H1 (cell line): ENCODE data around the gene NAXE. TPM values are rescaled to one million over a fixed set of nuclear protein-coding genes. Genes with fewer than 3 reads are reported as not detected.

Experiments used
- CTCF ChIA-PET: fragments of 300-600 bp; sonication (Branson Sonifier 250); formaldehyde crosslinking; loops from one replicate; lab custom pipeline; 2021; ENCODE audit not compliant: partially characterized antibody; lab: Charles Lee
- POLR2A ChIA-PET: fragments of 300-600 bp; sonication (Branson Sonifier 250); formaldehyde crosslinking; loops from one replicate; lab custom pipeline; 2021; ENCODE audit warnings: inconsistent platforms; ENCODE audit not compliant: partially characterized antibody; lab: Charles Lee
- DNase-seq, 2 experiments: peaks; one replicate each; pipeline versions ENCODE4 v3.0.0 to v3.0.0-alpha.2; 2010 to 2022; ENCODE audit warnings: low spot score in 2 of 2, low read depth in 1 of 2, mixed read lengths in 1 of 2
- FAIRE-seq: peaks from 2 replicates; lab custom pipeline; 2011; peaks lifted over from hg19 to GRCh38; lab: Jason Lieb, UNC
- H2AFZ ChIP-seq: 2 replicates; pipeline ENCODE4 v1.8.1; 2012; ENCODE audit warnings: low read length, inconsistent platforms
- H2AK5ac ChIP-seq: 2 replicates; pipeline ENCODE4 v1.6.1; 2013; ENCODE audit warnings: low read depth, low read length
- H2BK120ac ChIP-seq: replicated peaks from 2 replicates; pipeline ENCODE3; 2013; ENCODE audit warnings: low read depth, low read length, inconsistent platforms
- H2BK12ac ChIP-seq: 2 replicates; pipeline ENCODE4 v1.6.1; 2013; ENCODE audit warnings: low read depth, low read length
- H2BK15ac ChIP-seq: 2 replicates; pipeline ENCODE4 v1.6.1; 2013; ENCODE audit warnings: low read length
- H2BK20ac ChIP-seq: 2 replicates; pipeline ENCODE4 v1.6.1; 2013; ENCODE audit warnings: low read length
- H2BK5ac ChIP-seq: 2 replicates; pipeline ENCODE4 v1.6.1; 2013; ENCODE audit warnings: low read depth, low read length
- H3K14ac ChIP-seq: 2 replicates; pipeline ENCODE4 v1.6.1; 2013; ENCODE audit warnings: inconsistent platforms; ENCODE audit not compliant: insufficient read length
- H3K18ac ChIP-seq: 2 replicates; pipeline ENCODE4 v1.6.1; 2013; ENCODE audit warnings: low read length; ENCODE audit errors: extremely low read depth
- H3K23ac ChIP-seq: 2 replicates; pipeline ENCODE4 v1.6.1; 2013; ENCODE audit warnings: inconsistent platforms; ENCODE audit not compliant: insufficient read length
- H3K23me2 ChIP-seq: 2 replicates; pipeline ENCODE4 v1.6.1; 2013; ENCODE audit warnings: low read depth, low read length
- H3K27ac ChIP-seq: 2 replicates; pipeline ENCODE4 v1.6.1; 2011; ENCODE audit warnings: low read depth, low read length, inconsistent platforms
- H3K27me3 ChIP-seq, 4 experiments: replicated peaks in 1 of 4; 1 replicate in 1 of 4; 2 replicates in 3 of 4; pipeline versions ENCODE4 v1.6.1 to v1.8.1; 2011 to 2013; ENCODE audit warnings: low read length in 3 of 4, mild to moderate bottlenecking in 3 of 4, inconsistent platforms in 2 of 4, mixed read lengths in 2 of 4, moderate library complexity in 1 of 4; ENCODE audit not compliant: control insufficient read depth in 3 of 4, insufficient read depth in 3 of 4; ENCODE audit errors: extremely low read depth in 1 of 4
- H3K36me3 ChIP-seq, 4 experiments: 2 replicates each; pipeline versions ENCODE4 v1.6.1 to v1.8.1; 2011 to 2013; ENCODE audit warnings: mild to moderate bottlenecking in 4 of 4, low read length in 3 of 4, moderate library complexity in 2 of 4, control low read depth in 1 of 4, inconsistent platforms in 1 of 4; ENCODE audit not compliant: insufficient read depth in 4 of 4, control insufficient read depth in 2 of 4
- H3K4ac ChIP-seq: replicated peaks from 2 replicates; pipeline ENCODE3; 2013; ENCODE audit warnings: low read length, low read depth, mixed read lengths, inconsistent platforms; ENCODE audit not compliant: insufficient read length
- H3K4me1 ChIP-seq, 4 experiments: replicated peaks in 1 of 4; 1 replicate in 1 of 4; 2 replicates in 3 of 4; pipeline versions ENCODE4 v1.6.1 to v1.8.1; 2011 to 2013; ENCODE audit warnings: low read length in 3 of 4, inconsistent platforms in 2 of 4, mixed read lengths in 1 of 4; ENCODE audit not compliant: insufficient read depth in 4 of 4, control insufficient read depth in 3 of 4
- H3K4me2 ChIP-seq, 2 experiments: 2 replicates each; pipeline versions ENCODE4 v1.6.1 to v1.8.1; 2011 to 2013; ENCODE audit warnings: low read depth in 2 of 2, low read length in 2 of 2, control low read depth in 1 of 2, inconsistent platforms in 1 of 2, mild to moderate bottlenecking in 1 of 2; ENCODE audit not compliant: insufficient read depth in 1 of 2
- H3K4me3 ChIP-seq, 4 experiments: fragments of 200-600, 300-600 bp in 1 of 4; sonication (generic), shearing (Covaris generic), sonication (Bioruptor Twin) in 1 of 4; 2 replicates each; pipeline versions ENCODE4 v1.5.1 to v1.8.1; 2011 to 2016; ENCODE audit warnings: low read length in 4 of 4, low read depth in 3 of 4, control low read depth in 2 of 4, inconsistent platforms in 2 of 4, mild to moderate bottlenecking in 2 of 4, mixed read lengths in 1 of 4, moderate library complexity in 1 of 4; ENCODE audit not compliant: insufficient read depth in 2 of 4; ENCODE audit errors: extremely low read depth in 1 of 4
- H3K56ac ChIP-seq: replicated peaks from 2 replicates; pipeline ENCODE3; 2013; ENCODE audit warnings: low read depth, mild to moderate bottlenecking, mixed read lengths, low read length, inconsistent platforms; ENCODE audit not compliant: insufficient read length
- H3K79me1 ChIP-seq: 2 replicates; pipeline ENCODE4 v1.6.1; 2013; ENCODE audit warnings: low read depth, low read length, control low read depth
- H3K79me2 ChIP-seq, 2 experiments: 2 replicates each; pipeline versions ENCODE4 v1.6.1 to v1.8.1; 2012 to 2013; ENCODE audit warnings: low read length in 2 of 2, mild to moderate bottlenecking in 2 of 2, inconsistent platforms in 1 of 2; ENCODE audit not compliant: insufficient read depth in 2 of 2, control insufficient read depth in 1 of 2
- H3K9ac ChIP-seq, 4 experiments: replicated peaks in 1 of 4; 1 replicate in 1 of 4; 2 replicates in 3 of 4; pipeline versions ENCODE4 v1.6.1 to v1.8.1; 2011 to 2013; ENCODE audit warnings: low read depth in 3 of 4, low read length in 3 of 4, control low read depth in 2 of 4, mild to moderate bottlenecking in 2 of 4, moderate library complexity in 2 of 4, inconsistent platforms in 1 of 4; ENCODE audit errors: extremely low read depth in 1 of 4
- H3K9me3 ChIP-seq, 2 experiments: 2 replicates each; pipeline versions ENCODE4 v1.6.1 to v1.8.1; 2012 to 2013; ENCODE audit warnings: mild to moderate bottlenecking in 2 of 2, moderate library complexity in 2 of 2, control low read depth in 1 of 2, inconsistent platforms in 1 of 2, low read depth in 1 of 2, low read length in 1 of 2, mixed read lengths in 1 of 2; ENCODE audit not compliant: insufficient read depth in 2 of 2
- H4K20me1 ChIP-seq, 2 experiments: replicated peaks in 1 of 2; 2 replicates each; pipeline versions ENCODE3 to v1.8.1; 2011 to 2013; ENCODE audit warnings: inconsistent platforms in 2 of 2, low read length in 2 of 2, mild to moderate bottlenecking in 1 of 2; ENCODE audit not compliant: insufficient read depth in 2 of 2, control insufficient read depth in 1 of 2
- H4K5ac ChIP-seq: 2 replicates; pipeline ENCODE4 v1.6.1; 2013; ENCODE audit warnings: low read length, low read depth, mixed read lengths, inconsistent platforms; ENCODE audit not compliant: insufficient read length
- H4K8ac ChIP-seq: 2 replicates; pipeline ENCODE4 v1.8.0; 2013; ENCODE audit warnings: mild to moderate bottlenecking, moderate library complexity, low read length, inconsistent platforms; ENCODE audit not compliant: insufficient read depth; ENCODE audit errors: extremely low read depth
- H4K91ac ChIP-seq: replicated peaks from 2 replicates; pipeline ENCODE3; 2013; ENCODE audit warnings: low read length, mixed read lengths, inconsistent platforms; ENCODE audit not compliant: insufficient read length
- CBX5 ChIP-seq: fragments of 300-800, 300-1000 bp; sonication (generic); IDR thresholded peaks from 2 replicates; pipeline ENCODE4 v1.7.1; 2016; ENCODE audit warnings: antibody characterized with exemption, low read length, low read depth
- KDM4A ChIP-seq: IDR thresholded peaks from one replicate; pipeline ENCODE4 v1.7.1; 2012; ENCODE audit warnings: low read depth, mild to moderate bottlenecking, moderate library complexity, low read length, inconsistent platforms; ENCODE audit not compliant: severe bottlenecking
- POLR2A ChIP-seq, 2 experiments: IDR thresholded peaks; 1 replicate in 1 of 2; 2 replicates in 1 of 2; pipeline ENCODE4 v1.6.1; 2011; ENCODE audit warnings: low read depth in 2 of 2, low read length in 2 of 2, mild to moderate bottlenecking in 2 of 2; ENCODE audit errors: control extremely low read depth in 1 of 2
- RNF2 ChIP-seq: fragments of 200-900, 300-1000 bp; sonication (generic); IDR thresholded peaks from 2 replicates; pipeline ENCODE4 v1.7.1; 2016; ENCODE audit warnings: borderline replicate concordance, low read depth, mild to moderate bottlenecking, antibody characterized with exemption, low read length; ENCODE audit not compliant: poor library complexity, severe bottlenecking; ENCODE audit errors: missing control alignments
- SIRT6 ChIP-seq: IDR thresholded peaks from one replicate; pipeline ENCODE4 v1.7.1; 2012; ENCODE audit warnings: low read length, inconsistent platforms
- SIX5 ChIP-seq: IDR thresholded peaks from 2 replicates; pipeline ENCODE4 v1.6.1; 2011; ENCODE audit warnings: mild to moderate bottlenecking, low read depth, low read length
- SRF ChIP-seq: IDR thresholded peaks from 2 replicates; pipeline ENCODE4 v1.6.1; 2011; ENCODE audit warnings: mild to moderate bottlenecking, low read depth, low read length, moderate library complexity
- SUZ12 ChIP-seq: fragments of 200-600 bp; sonication (generic); IDR thresholded peaks from 2 replicates; pipeline ENCODE4 v1.6.1; 2012; ENCODE audit warnings: mild to moderate bottlenecking, inconsistent platforms, low read length, moderate library complexity, mixed read lengths
- TEAD4 ChIP-seq: IDR thresholded peaks from 2 replicates; pipeline ENCODE4 v1.6.1; 2012; ENCODE audit warnings: low read depth, low read length, inconsistent platforms, mixed read lengths
- WGBS, 2 experiments: shearing (Covaris generic) in 1 of 2; methylation state at CpG; one replicate each; pipeline versions ENCODE4 v1.1.6 to v1.1.7; 2013 to 2015; ENCODE audit warnings: low lambda C conversion rate in 2 of 2, mixed read lengths in 2 of 2, inconsistent platforms in 1 of 2, low coverage in 1 of 2, missing lambda C conversion rate in 1 of 2; ENCODE audit not compliant: insufficient replicate concordance in 2 of 2, insufficient coverage in 1 of 2, insufficient read length in 1 of 2; ENCODE audit errors: extremely low coverage in 1 of 2, missing lambda C conversion rate in 1 of 2; 5-methylcytosine and 5-hydroxymethylcytosine counted together
- polyA plus RNA-seq, 7 experiments: library from polyadenylated mRNA; depleted of rRNA in 3 of 7; stranded (reverse) in 5 of 7; unstranded in 2 of 7; fragments of >200 nt in 5 of 7; fragments of 200-250 nt in 2 of 7; gene quantifications; 1 replicate in 5 of 7; 2 replicates in 1 of 7; 4 replicates in 1 of 7; pipeline versions ENCODE4 v1.2.1 to v1.2.3, GENCODE V29; 2011 to 2013; ENCODE audit warnings: missing spikeins in 2 of 7, mixed read lengths in 2 of 7
- total RNA-seq: library from RNA; stranded (reverse); fragmentation: NEBNext Ultra II Directional; extraction: Animal tissue kit (Norgen Biotek cat#: 25700); gene quantifications from 2 replicates; pipeline ENCODE4 v1.2.1, GENCODE V29; 2021

The NAXE gene
- total and polyA plus RNA-seq, 2 of the 8 experiments (the other 6 are each of a cell fraction or from before 2014, with no cell fraction given), result 73.1 to 74.3 TPM

GRCh38 chr1:156586892-156587477 lies 4.6 kb upstream of the NAXE start:
- Histone ChIP-seq H3K14ac (no peak overlapping the region), H2BK120ac (no peak overlapping the region), H3K79me1 (no peaks in the 10 kb centered on the region), H3K23me2 (peaks cover 6% of the 10 kb centered on the region), H3K4ac (no peak overlapping the region), H3K27me3 (no peaks in the 10 kb centered on the region), H3K23ac (no peak overlapping the region), H2AK5ac (no peak overlapping the region), H3K27ac (no peak overlapping the region), H3K56ac (no peak overlapping the region), H4K91ac (no peak overlapping the region), H2BK5ac (no peak overlapping the region), H2BK12ac (0 out of 2 replicates have a peak overlapping the region, but pooled peaks have one; percentile 3), H3K9me3 (no peaks in the 10 kb centered on the region), H3K18ac (no peak overlapping the region), H3K4me1 (peaks cover 0 to 18% (median 5%) of the 10 kb centered on the region in 4 experiments; a peak in 6 of 7 replicates), H4K20me1 (no peaks in the 10 kb centered on the region), H4K5ac (no peak overlapping the region), H3K4me3 (no peak overlapping the region), H2BK15ac (no peak overlapping the region), H4K8ac (no peak overlapping the region), H3K9ac (no peak overlapping the region), H2AFZ (no peak overlapping the region), H2BK20ac (no peak overlapping the region), H3K79me2 (no peaks in the 10 kb centered on the region), H3K36me3 (no peaks in the 10 kb centered on the region), H3K4me2 (no peak overlapping the region)
- 95% methylated on average over 3 of the region's 3 CpGs; no CpG with 5 or more reads in 1 of the 2 experiments for WGBS, 2 experiments
- DNase-seq, result no peak
- FAIRE-seq, result no peak
- ChIA-PET POLR2A (interaction anchor here (0.7 to 1.6 kb wide), 6 partner anchors 9 to 56 kb away, joined by 3 to 9 read pairs (median 4); no protein-coding TSS in a partner anchor), CTCF (interaction anchor here (0.7 to 4.7 kb wide), 13 partner anchors 11 to 228 kb away, joined by 3 to 35 read pairs (median 5); partner anchors contain the start of genes GPATCH4 and HAPLN2)
- no peak for TF ChIP-seq SUZ12
- TF ChIP-seq CBX5, result no peak
- no peak for TF ChIP-seq KDM4A
- TF ChIP-seq SIX5, result no peak
- TF ChIP-seq TEAD4, result no peak
- TF ChIP-seq SIRT6, result no peak
- TF ChIP-seq POLR2A (IDR thresholded peaks at IDR 0.05; ENCODE audit: control extremely low read depth in 1 of 2, low read depth in 2 of 2, low read length in 2 of 2), result no peak
- no peak for TF ChIP-seq RNF2
- TF ChIP-seq SRF, result no peak
